Measurements from ENCODE around the gene LGALS7B. TPM values are rescaled to one million over a fixed set of nuclear protein-coding genes. Genes with fewer than 3 reads are reported as not detected.

Gene LGALS7B
- total and polyA plus RNA-seq, 2 of the 4 experiments (the other 2 are of a cell fraction): not detected

DNA sequence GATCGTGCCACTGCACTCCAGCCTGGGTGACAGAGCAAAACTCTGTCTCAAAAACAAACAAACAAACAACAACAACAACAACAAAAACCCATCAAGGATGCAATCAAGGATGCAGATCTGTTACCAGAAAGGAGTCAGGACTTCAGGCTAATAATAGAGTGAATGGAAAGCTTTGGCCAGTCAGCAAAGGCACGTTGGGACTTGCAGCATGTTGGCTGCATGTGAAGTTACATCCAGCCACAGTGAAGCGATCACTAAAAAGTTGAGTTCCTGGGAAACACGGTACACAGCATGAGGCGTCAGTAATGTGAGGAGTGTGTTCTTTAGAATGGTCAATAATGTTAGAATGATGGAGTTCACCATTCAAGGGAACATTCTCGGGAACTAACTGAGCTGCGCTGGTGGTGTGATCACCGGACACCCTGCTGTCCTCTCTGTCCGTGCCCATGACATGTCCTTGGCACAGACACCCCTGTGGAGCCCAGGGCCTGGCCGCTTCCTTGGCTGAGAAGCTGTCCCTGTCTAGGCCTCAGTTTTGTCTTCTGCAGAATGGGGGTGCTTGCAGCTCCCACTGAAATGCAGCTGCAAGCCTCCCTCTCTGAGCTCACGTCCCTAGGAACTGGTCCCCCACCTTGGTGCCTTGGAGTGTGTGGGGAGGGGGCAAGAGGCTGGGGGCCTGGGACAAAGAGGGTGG is 2.3 kb upstream of the LGALS7B start:
- Histone ChIP-seq H2BK5ac (ENCODE audit: low read depth, low read length, poor library complexity, severe bottlenecking) (no peak overlapping the region), H2AK5ac (ENCODE audit: low read depth, low read length) (no peak overlapping the region; the same call in 1 of the 2 replicates), H3K14ac (replicated peaks; ENCODE audit: low read depth, low read length) (no peak overlapping the region), H2BK20ac (ENCODE audit: low read depth, low read length) (no peak overlapping the region; the same call in 1 of the 2 replicates), H4K91ac (ENCODE audit: insufficient read depth, low read depth, low read length) (no peak overlapping the region), H3K9me1 (ENCODE audit: insufficient read depth, low read length) (no peaks in the 10 kb centered on the region), H3K27me3 (ENCODE audit: control insufficient read depth, insufficient read depth, low read length) (peaks cover under 1% of the 10 kb centered on the region; the same call in 1 of the 2 replicates), H3K4me3 (ENCODE audit: insufficient read depth, low read depth, low read length) (no peak overlapping the region), H3K79me1 (ENCODE audit: low read depth in 1 of 2, low read length in 2 of 2) (no peaks in the 10 kb centered on the region), H4K5ac (ENCODE audit: low read depth, low read length) (no peak overlapping the region), H3K9me3 (ENCODE audit: control insufficient read depth, insufficient read depth, low read length) (no peaks in the 10 kb centered on the region), H3K23ac (ENCODE audit: low read depth, low read length) (no peak overlapping the region), H4K20me1 (ENCODE audit: insufficient read depth, low read length) (no peaks in the 10 kb centered on the region), H2BK15ac (ENCODE audit: low read depth, low read length) (no peak overlapping the region), H2AK9ac (replicated peaks; ENCODE audit: low read depth, low read length, poor library complexity) (no peak overlapping the region), H2BK120ac (ENCODE audit: low read depth, low read length) (no peak overlapping the region), H4K8ac (ENCODE audit: low read depth in 2 of 2, low read length in 2 of 2) (0 out of 4 replicates have a peak overlapping the region, but pooled peaks of 1 of the 2 experiments have one; percentile 6), H3K4me2 (ENCODE audit: low read depth, low read length) (no peak overlapping the region), H3K4ac (ENCODE audit: low read depth, low read length) (no peak overlapping the region), H3K4me1 (ENCODE audit: control insufficient read depth, insufficient read depth, low read length) (no peaks in the 10 kb centered on the region), H3K36me3 (ENCODE audit: control insufficient read depth, insufficient read depth, low read length) (no peaks in the 10 kb centered on the region), H3K9ac (ENCODE audit: low read depth, low read length) (no peak overlapping the region), H2AFZ (replicated peaks; ENCODE audit: low read length, poor library complexity) (peak overlapping the region; percentile 8), H3K18ac (ENCODE audit: low read depth, low read length) (no peak overlapping the region), H3K27ac (ENCODE audit: insufficient read depth, low read length) (no peak overlapping the region), H3K56ac (ENCODE audit: extremely low read depth, insufficient read depth, low read length) (no peak overlapping the region)
- 73% methylated on average over 4 of the region's 11 CpGs; no CpG with 5 or more reads in 1 of the 2 experiments for WGBS, 2 experiments (ENCODE audit: extremely low coverage in 2 of 2, insufficient read length in 1 of 2)
- dilution Hi-C loops (cut with HindIII; ENCODE audit: low sequenced_read_pairs, unreplicated experiment) (no loop called here), intact Hi-C loops (cut with micrococcal nuclease) (no loop called here), in situ Hi-C loops (cut with MboI; ENCODE audit: low sequenced_read_pairs) (no loop called here)
- no TSS peak for BruUV-seq (replicated peaks)
- POLR2A ChIA-PET (ENCODE audit: unreplicated experiment): interaction anchor here (0.6 kb wide), 2 partner anchors 17 to 127 kb away, joined by 5 to 8 read pairs; no protein-coding TSS in a partner anchor
- DNase-seq (no peak), ATAC-seq (ENCODE audit: low read depth) (no peak)
- TF ChIP-seq NFE2L2 (IDR thresholded peaks at IDR 0.05; ENCODE audit: low read depth, low read length) (no peak), CHD1 (IDR thresholded peaks at IDR 0.05; ENCODE audit: low read depth, low read length) (no peak), BHLHE40 (IDR thresholded peaks at IDR 0.05; ENCODE audit: low read depth, low read length) (no peak), RCOR1 (IDR thresholded peaks at IDR 0.05; ENCODE audit: insufficient replicate concordance, low read length) (no peak), FOS (IDR thresholded peaks at IDR 0.05; ENCODE audit: low read depth, low read length) (no peak), POLR2A (IDR thresholded peaks at IDR 0.05; ENCODE audit: low read depth, low read length) (no peak), CEBPB (IDR thresholded peaks at IDR 0.05; ENCODE audit: low read depth, low read length) (no peak), MXI1 (IDR thresholded peaks at IDR 0.05; ENCODE audit: borderline replicate concordance, low read depth, low read length) (no peak), RFX5 (IDR thresholded peaks at IDR 0.05; ENCODE audit: low read depth, low read length) (no peak), MAZ (IDR thresholded peaks at IDR 0.05; ENCODE audit: borderline replicate concordance, low read depth, low read length) (no peak), MAFK (IDR thresholded peaks at IDR 0.05; ENCODE audit: low read depth, low read length) (no peak)
- TF ChIP-seq, protein P1, sequence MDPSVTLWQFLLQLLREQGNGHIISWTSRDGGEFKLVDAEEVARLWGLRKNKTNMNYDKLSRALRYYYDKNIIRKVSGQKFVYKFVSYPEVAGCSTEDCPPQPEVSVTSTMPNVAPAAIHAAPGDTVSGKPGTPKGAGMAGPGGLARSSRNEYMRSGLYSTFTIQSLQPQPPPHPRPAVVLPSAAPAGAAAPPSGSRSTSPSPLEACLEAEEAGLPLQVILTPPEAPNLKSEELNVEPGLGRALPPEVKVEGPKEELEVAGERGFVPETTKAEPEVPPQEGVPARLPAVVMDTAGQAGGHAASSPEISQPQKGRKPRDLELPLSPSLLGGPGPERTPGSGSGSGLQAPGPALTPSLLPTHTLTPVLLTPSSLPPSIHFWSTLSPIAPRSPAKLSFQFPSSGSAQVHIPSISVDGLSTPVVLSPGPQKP (IDR thresholded peaks at IDR 0.05; ENCODE audit: borderline replicate concordance, low read depth, low read length): no peak
- CTCF ChIA-PET: interaction anchor here (1.3 kb wide), 1 partner anchor 17 kb away, joined by 4 read pairs; no protein-coding TSS in a partner anchor
